AG04450 (cell line): ENCODE data around the gene NRM. TPM values are rescaled to one million over a fixed set of nuclear protein-coding genes. Genes with fewer than 3 reads are reported as not detected.

Source experiments
- CTCF ChIA-PET: fragments of 300-600, 350-600 bp; formaldehyde crosslinking; extraction: SDS; loops from one replicate; lab custom pipeline; 2022; ENCODE audit warnings: antibody characterized with exemption, inconsistent platforms; lab: Charles Lee
- POLR2A ChIA-PET: fragments of 350-600 bp; formaldehyde crosslinking; extraction: SDS; loops from one replicate; lab custom pipeline; 2021; ENCODE audit warnings: antibody characterized with exemption, inconsistent platforms; lab: Yijun Ruan, JAX
- DNase-seq: peaks from one replicate; pipeline ENCODE4 v3.0.0-alpha.2; 2011; ENCODE audit warnings: low read depth, low spot score
- H3K27ac ChIP-seq: one replicate; pipeline ENCODE4 v1.5.1; 2012; ENCODE audit warnings: low read depth, low read length, control low read depth
- H3K27me3 ChIP-seq: one replicate; pipeline ENCODE4 v1.6.0; 2012; ENCODE audit warnings: low read length; ENCODE audit not compliant: control insufficient read depth, insufficient read depth
- H3K4me3 ChIP-seq: 2 replicates; pipeline ENCODE4 v1.5.1; 2011; ENCODE audit warnings: mild to moderate bottlenecking, low read depth, low read length, control low read depth
- H3K9me3 ChIP-seq: 2 replicates; pipeline ENCODE4 v1.5.1; 2012; ENCODE audit warnings: low read length; ENCODE audit not compliant: control insufficient read depth, insufficient read depth
- CTCF ChIP-seq: IDR thresholded peaks from 2 replicates; pipeline ENCODE4 v1.5.1; 2011; ENCODE audit warnings: low read depth, low read length, control low read depth, inconsistent platforms
- polyA plus RNA-seq: library from polyadenylated mRNA; depleted of rRNA; stranded (reverse); fragments of >200 nt; gene quantifications from 2 replicates; pipeline ENCODE4 v1.2.3, GENCODE V29; 2011

NRM gene
- polyA plus RNA-seq, 1 experiment: 14.6 TPM

- Histone ChIP-seq H3K27me3 (no peaks in the 10 kb centered on the region), H3K4me3 (peak overlapping the region; percentile 92), H3K27ac (peak overlapping the region; percentile 75), H3K9me3 (no peaks in the 10 kb centered on the region; the same call in 1 of the 2 replicates)
- ChIA-PET POLR2A (interaction anchor here (0.6 kb wide), 1 partner anchor 126 kb away, joined by 4 read pairs; no protein-coding TSS in a partner anchor), CTCF (interaction anchor here (1.0 to 1.4 kb wide), 3 partner anchors 10 to 402 kb away, joined by 3 to 6 read pairs (median 4); no protein-coding TSS in a partner anchor)
- DNase-seq: no peak
- TF ChIP-seq CTCF: peak; percentile 38
These were observed 5.4 kb downstream of the NRM start for GRCh38 chr6:30685157-30686008.

- no peaks in the 10 kb centered on the region for H3K27me3 ChIP-seq
- TF ChIP-seq CTCF: no peak
- CTCF ChIA-PET: interaction anchor here (1.0 to 1.4 kb wide), 3 partner anchors 9 to 403 kb away, joined by 3 to 6 read pairs (median 4); no protein-coding TSS in a partner anchor
- POLR2A ChIA-PET: interaction anchor here (0.6 to 0.9 kb wide), 3 partner anchors 10 to 127 kb away, joined by 3 to 4 read pairs (median 4); no protein-coding TSS in a partner anchor
- H3K27ac ChIP-seq: peak overlapping the region; percentile 47
- H3K9me3 ChIP-seq: no peaks in the 10 kb centered on the region; the same call in 1 of the 2 replicates
- DNase-seq: no peak
- peak overlapping the region; percentile 92 for H3K4me3 ChIP-seq
These were observed 6.2 kb downstream of the NRM start for GRCh38 chr6:30684386-30685156.

- ChIA-PET POLR2A (interaction anchor here (0.8 to 0.9 kb wide), 2 partner anchors 9 to 42 kb away, joined by 3 to 4 read pairs; no protein-coding TSS in a partner anchor), CTCF (interaction anchor here (1.0 kb wide), 1 partner anchor 9 kb away, joined by 6 read pairs; no protein-coding TSS in a partner anchor)
- TF ChIP-seq CTCF: no peak
- Histone ChIP-seq H3K27me3 (no peaks in the 10 kb centered on the region), H3K4me3 (peak overlapping the region; percentile 92), H3K9me3 (no peaks in the 10 kb centered on the region; the same call in 1 of the 2 replicates), H3K27ac (peak overlapping the region; percentile 68)
- no peak for DNase-seq
These were observed 6.8 kb downstream of the NRM start for GRCh38 chr6:30683980-30684338.

GRCh38 chr6:30683183-30683979 is 7.4 kb downstream of the NRM start:
- H3K27me3 ChIP-seq: no peaks in the 10 kb centered on the region
- POLR2A ChIA-PET: interaction anchor here (0.8 to 2.2 kb wide), 6 partner anchors 7 to 83 kb away, joined by 3 to 20 read pairs (median 4); partner anchors contain the start of gene NRM
- DNase-seq: no peak

More at GRCh38 chr6:30683183-30683979, 7.4 kb downstream of the NRM start:
- Histone ChIP-seq H3K4me3 (peak overlapping the region; percentile 92), H3K27ac (peak overlapping the region; percentile 68), H3K9me3 (no peaks in the 10 kb centered on the region; the same call in 1 of the 2 replicates)
- no peak for TF ChIP-seq CTCF
- CTCF ChIA-PET: interaction anchor here (6.6 kb wide), 1 partner anchor 39 kb away, joined by 105 read pairs; the partner anchor contains the start of gene TUBB
